ENCODE data around the gene AP5Z1. TPM values are rescaled to one million over a fixed set of nuclear protein-coding genes. Genes with fewer than 3 reads are reported as not detected.

AP5Z1 gene
- total RNA-seq, 2 experiments from 2014 or later: 15.3 to 18.1 TPM

GRCh38 chr7:4837041-4837802 is 61.8 kb downstream of the AP5Z1 start:
- Mint-ChIP-seq H3K4me1 (ENCODE audit: low read depth) (no peaks in the 10 kb centered on the region), H3K36me3 (ENCODE audit: low read depth) (no peaks in the 10 kb centered on the region), H3K27me3 (ENCODE audit: low read depth) (no peaks in the 10 kb centered on the region), H3K27ac (no peak overlapping the region), H3K4me3 (no peak overlapping the region), H3K9me3 (no peaks in the 10 kb centered on the region)
- intact Hi-C loops (cut with micrococcal nuclease): no loop called here
- CTCF ChIA-PET: interaction anchor here (0.5 kb wide), 1 partner anchor 141 kb away, joined by 3 read pairs; no protein-coding TSS in a partner anchor
- DNase-seq: no peak

GRCh38 chr7:4837803-4838625 is 62.6 kb downstream of the AP5Z1 start:
- no peak overlapping the region for H3K4me3 Mint-ChIP-seq
- H3K27me3 Mint-ChIP-seq (ENCODE audit: low read depth): no peaks in the 10 kb centered on the region
- no peak for DNase-seq
- CTCF ChIA-PET: interaction anchor here (0.5 to 1.0 kb wide), 2 partner anchors 136 to 141 kb away, joined by 3 read pairs; no protein-coding TSS in a partner anchor
- no peaks in the 10 kb centered on the region for H3K36me3 Mint-ChIP-seq (ENCODE audit: low read depth)
- intact Hi-C loops (cut with micrococcal nuclease): no loop called here
- H3K27ac Mint-ChIP-seq: no peak overlapping the region
- H3K4me1 Mint-ChIP-seq (ENCODE audit: low read depth): no peaks in the 10 kb centered on the region
- H3K9me3 Mint-ChIP-seq: no peaks in the 10 kb centered on the region

GRCh38 chr7:4838626-4839334 is 63.4 kb downstream of the AP5Z1 start:
- no peak for DNase-seq
- Mint-ChIP-seq H3K4me1 (ENCODE audit: low read depth) (no peaks in the 10 kb centered on the region), H3K36me3 (ENCODE audit: low read depth) (no peaks in the 10 kb centered on the region), H3K4me3 (no peak overlapping the region), H3K9me3 (no peaks in the 10 kb centered on the region), H3K27me3 (ENCODE audit: low read depth) (no peaks in the 10 kb centered on the region), H3K27ac (no peak overlapping the region)
- CTCF ChIA-PET: interaction anchor here (1.0 kb wide), 1 partner anchor 135 kb away, joined by 3 read pairs; no protein-coding TSS in a partner anchor
- intact Hi-C loops (cut with micrococcal nuclease): no loop called here

GRCh38 chr7:4840079-4840501 is 64.7 kb downstream of the AP5Z1 start:
- no peak overlapping the region for H3K4me3 Mint-ChIP-seq
- H3K27me3 Mint-ChIP-seq (ENCODE audit: low read depth): peaks cover 2% of the 10 kb centered on the region
- CTCF ChIA-PET: no interaction called here
- H3K4me1 Mint-ChIP-seq (ENCODE audit: low read depth): no peaks in the 10 kb centered on the region
- H3K27ac Mint-ChIP-seq: no peak overlapping the region
- DNase-seq: no peak
- H3K9me3 Mint-ChIP-seq: no peaks in the 10 kb centered on the region
- intact Hi-C loops (cut with micrococcal nuclease): no loop called here
- no peaks in the 10 kb centered on the region for H3K36me3 Mint-ChIP-seq (ENCODE audit: low read depth)

Small RNAs within 50 kb of the gene (microRNA-seq; reads per million reads assigned to microRNA genes)
- gene MIR4656 (ENCODE audit: borderline microRNAs expressed, borderline replicate concordance): not detected

Other genes with a start within 250 kb of the AP5Z1 start
- gene FOXK1, start 93.3 kb upstream of the AP5Z1 start, total RNA-seq: 10 to 100 TPM; 35.0 to 35.4 TPM
- gene PAPOLB, start 86.4 kb downstream of the AP5Z1 start, total RNA-seq: not detected
- under 1 TPM; 0.42 to 0.55 TPM for gene RADIL, start 108.1 kb downstream of the AP5Z1 start, total RNA-seq
- not detected for gene MMD2, start 183.6 kb downstream of the AP5Z1 start, total RNA-seq

All from activated naive CD4-positive, alpha-beta T cell treated with anti-CD3 and anti-CD28 coated beads for 36 hours (primary cell).